Medulla oblongata (tissue), 1 donor: ENCODE results near the gene CANT1.

ENCODE experiments used
- DNase-seq: peaks from one replicate; pipeline ENCODE4 v3.0.0-alpha.2; 2015; ENCODE audit errors: extremely low spot score

Gene CANT1

GRCh38 chr17:78995761-78996451 is 13.7 kb downstream of the CANT1 start:
- DNase-seq: peak; percentile 56

GRCh38 chr17:78995022-78995760 is 14.4 kb downstream of the CANT1 start:
- DNase-seq: no peak

GRCh38 chr17:78993981-78994671 is 15.4 kb downstream of the CANT1 start:
- no peak for DNase-seq

GRCh38 chr17:78993241-78993956 is 16.2 kb downstream of the CANT1 start:
- peak; percentile 70 for DNase-seq

- DNase-seq: no peak
These were observed 16.9 kb downstream of the CANT1 start for GRCh38 chr17:78992542-78993212.

- no peak for DNase-seq
These were observed 17.5 kb downstream of the CANT1 start for GRCh38 chr17:78991906-78992532.

- DNase-seq: no peak
These were observed 18.4 kb downstream of the CANT1 start for GRCh38 chr17:78991017-78991738.

- DNase-seq: no peak
These were observed 19.1 kb downstream of the CANT1 start for GRCh38 chr17:78990349-78991016.

GRCh38 chr17:78988152-78988551 is 21.4 kb downstream of the CANT1 start:
- DNase-seq: no peak

- peak; percentile 41 for DNase-seq
These were observed 22.8 kb downstream of the CANT1 start for GRCh38 chr17:78986649-78987328.

- peak; percentile 80 for DNase-seq
These were observed 23.4 kb downstream of the CANT1 start for GRCh38 chr17:78986048-78986648.

GRCh38 chr17:78985395-78985794 is 24.2 kb downstream of the CANT1 start:
- DNase-seq: no peak

- DNase-seq: no peak
These were observed 28.3 kb downstream of the CANT1 start for GRCh38 chr17:78981010-78981888.

GRCh38 chr17:78980624-78980972 is 29.0 kb downstream of the CANT1 start:
- no peak for DNase-seq

- DNase-seq: peak; percentile 92
These were observed 29.6 kb downstream of the CANT1 start, which contains the start of gene LGALS3BP for GRCh38 chr17:78979780-78980623. TSS of gene LGALS3BP (minus strand) at chr17:78979923. CDS start at chr17:78977191, 2,732 bp downstream.
